HG03342 (cell line): ENCODE data around the gene CDH13.

Experiments
- ATAC-seq: cut with Tn5 transposase; IDR thresholded peaks from one replicate; pipeline ENCODE4 v1.9.1; 2021; ENCODE audit warnings: mild to moderate bottlenecking, moderate library complexity; ENCODE audit not compliant: unreplicated experiment

Gene CDH13

GRCh38 chr16:83137894-83138293 lies 511.1 kb downstream of the CDH13 start:
- no peak for ATAC-seq

- no peak for ATAC-seq
Measured at GRCh38 chr16:83138512-83138911, 511.7 kb downstream of the CDH13 start.

GRCh38 chr16:83138976-83139690 lies 512.4 kb downstream of the CDH13 start:
- ATAC-seq, result no peak

- ATAC-seq, result no peak
Measured at GRCh38 chr16:83143788-83144187, 517.0 kb downstream of the CDH13 start.

GRCh38 chr16:83145297-83145696 lies 518.5 kb downstream of the CDH13 start:
- no peak for ATAC-seq

- no peak for ATAC-seq
Measured at GRCh38 chr16:83147244-83147643, 520.5 kb downstream of the CDH13 start.

- ATAC-seq, result no peak
Measured at GRCh38 chr16:83158320-83158957, 531.7 kb downstream of the CDH13 start.

GRCh38 chr16:83159049-83159448 lies 532.3 kb downstream of the CDH13 start:
- ATAC-seq, result no peak

- ATAC-seq, result no peak
Measured at GRCh38 chr16:83160287-83161020, 533.7 kb downstream of the CDH13 start.

- ATAC-seq, result no peak
Measured at GRCh38 chr16:83162791-83163190, 536.0 kb downstream of the CDH13 start.

GRCh38 chr16:83164816-83165215 lies 538.0 kb downstream of the CDH13 start:
- no peak for ATAC-seq

- ATAC-seq, result no peak
Measured at GRCh38 chr16:83171396-83171795, 544.6 kb downstream of the CDH13 start.

- ATAC-seq, result no peak
Measured at GRCh38 chr16:83174671-83175070, 547.9 kb downstream of the CDH13 start.

- ATAC-seq, result no peak
Measured at GRCh38 chr16:83176802-83177201, 550.0 kb downstream of the CDH13 start.

- no peak for ATAC-seq
Measured at GRCh38 chr16:83185902-83186301, 559.1 kb downstream of the CDH13 start.

- no peak for ATAC-seq
Measured at GRCh38 chr16:83187405-83187804, 560.6 kb downstream of the CDH13 start.

- no peak for ATAC-seq
Measured at GRCh38 chr16:83196796-83197195, 570.0 kb downstream of the CDH13 start.

- no peak for ATAC-seq
Measured at GRCh38 chr16:83197450-83197849, 570.7 kb downstream of the CDH13 start.

- ATAC-seq, result no peak
Measured at GRCh38 chr16:83198977-83199376, 572.2 kb downstream of the CDH13 start.

- ATAC-seq, result no peak
Measured at GRCh38 chr16:83200005-83200779, 573.4 kb downstream of the CDH13 start.

GRCh38 chr16:83201748-83202147 lies 575.0 kb downstream of the CDH13 start:
- no peak for ATAC-seq
